Stimulated activated CD4-positive, alpha-beta T cell treated with anti-CD3 and anti-CD28 coated beads, TNF-alpha, amount 100 ng/mL, for 1 hour (primary cell): ENCODE data around the gene KSR1.
"Not testable (repeated sequence)": the region's sequence is repeated elsewhere in the genome, so short reads cannot be mapped to it uniquely, and the experiment has no call there.

Source experiments
- DNase-seq, 3 donors: peaks; one replicate each; pipeline ENCODE4 v3.0.0-alpha.2; 2020; ENCODE audit warnings: low read depth in 3 of 3, low spot score in 1 of 3

The KSR1 gene

DNA sequence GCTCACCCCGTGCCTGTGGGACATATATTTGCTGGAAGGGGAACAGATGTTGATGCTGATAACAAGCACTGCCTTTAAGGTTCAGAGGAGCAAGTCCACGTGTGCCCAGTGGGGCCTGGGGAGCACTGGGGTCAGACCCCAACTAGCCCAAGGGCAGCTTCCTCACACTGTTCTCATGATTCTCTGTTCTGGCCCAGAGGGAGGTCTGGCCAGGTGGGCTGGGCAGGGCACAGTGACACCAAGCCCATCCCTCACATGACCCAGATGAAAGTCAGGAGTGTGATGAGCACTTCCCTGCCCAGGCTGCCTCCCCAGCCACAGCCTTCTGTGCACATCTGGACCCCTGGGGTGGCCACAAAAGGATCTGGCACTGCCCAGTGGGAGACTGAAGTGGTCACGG lies 29.8 kb upstream of the KSR1 start:
- DNase-seq = not testable (repeated sequence)

DNA sequence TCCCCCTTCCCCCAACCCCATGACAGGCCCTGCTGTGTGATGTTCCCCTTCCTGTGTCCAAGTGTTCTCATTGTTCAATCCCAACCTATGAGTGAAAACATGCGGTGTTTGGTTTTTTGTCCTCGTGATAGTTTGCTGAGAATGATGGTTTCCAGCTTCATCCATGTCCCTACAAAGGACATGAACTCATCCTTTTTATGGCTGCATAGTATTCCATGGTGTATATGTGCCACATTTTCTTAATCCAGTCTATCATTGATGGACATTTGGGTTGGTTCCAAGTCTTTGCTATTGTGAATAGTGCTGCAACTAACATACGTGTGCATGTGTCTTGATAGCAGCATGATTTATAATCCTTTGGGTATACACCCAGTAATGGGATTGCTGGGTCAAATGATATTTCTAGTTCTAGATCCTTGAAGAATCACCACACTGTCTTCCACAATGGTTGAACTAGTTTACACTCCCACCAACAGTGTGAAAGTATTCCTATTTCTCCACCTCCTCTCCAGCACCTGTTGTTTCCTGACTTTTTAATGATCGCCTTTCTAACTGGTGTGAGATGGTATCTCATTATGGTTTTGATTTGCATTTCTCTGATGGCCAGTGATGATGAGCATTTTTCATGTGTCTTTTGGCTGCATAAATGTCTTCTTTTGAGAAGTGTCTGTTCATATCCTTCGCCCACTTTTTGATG lies 28.9 kb upstream of the KSR1 start:
- DNase-seq = not testable (repeated sequence)

- DNase-seq = no peak
Observed at GRCh38 chr17:27428781-27429505, 27.3 kb upstream of the KSR1 start.

DNA sequence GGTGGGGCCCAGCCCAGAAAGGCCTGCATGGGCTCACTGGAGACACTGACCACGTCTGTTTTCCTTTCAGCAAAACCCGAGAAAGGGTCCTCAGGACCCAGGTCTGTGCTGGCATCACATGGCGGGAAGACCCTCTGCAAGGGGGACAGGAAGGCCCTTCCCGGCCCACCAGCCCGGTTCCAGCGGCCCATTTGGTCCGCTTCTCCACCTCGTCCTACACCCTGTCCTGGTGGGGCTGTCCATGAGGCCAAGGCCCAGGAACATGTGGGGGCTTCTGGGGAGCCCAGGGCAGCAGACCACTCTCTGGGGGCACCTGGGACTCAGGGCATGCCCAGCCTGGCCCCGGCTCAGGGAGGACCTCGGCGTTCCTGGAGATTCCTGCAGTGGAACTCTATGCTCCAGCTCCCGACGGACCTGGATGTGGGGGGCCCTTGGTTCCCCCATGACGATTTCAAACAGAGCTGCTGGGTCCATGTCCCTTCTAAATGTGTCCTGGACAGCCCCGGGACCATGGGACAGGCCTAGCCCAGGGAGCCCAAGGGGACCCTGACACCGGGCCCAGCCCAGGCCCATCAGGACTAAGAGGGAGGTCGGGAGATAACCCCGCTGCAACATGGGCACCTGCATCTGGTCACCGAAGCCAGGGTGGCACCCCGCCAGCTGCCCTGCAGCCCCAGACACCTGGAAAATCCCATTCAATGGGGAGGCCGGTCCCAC lies 26.4 kb upstream of the KSR1 start:
- no peak for DNase-seq

DNA sequence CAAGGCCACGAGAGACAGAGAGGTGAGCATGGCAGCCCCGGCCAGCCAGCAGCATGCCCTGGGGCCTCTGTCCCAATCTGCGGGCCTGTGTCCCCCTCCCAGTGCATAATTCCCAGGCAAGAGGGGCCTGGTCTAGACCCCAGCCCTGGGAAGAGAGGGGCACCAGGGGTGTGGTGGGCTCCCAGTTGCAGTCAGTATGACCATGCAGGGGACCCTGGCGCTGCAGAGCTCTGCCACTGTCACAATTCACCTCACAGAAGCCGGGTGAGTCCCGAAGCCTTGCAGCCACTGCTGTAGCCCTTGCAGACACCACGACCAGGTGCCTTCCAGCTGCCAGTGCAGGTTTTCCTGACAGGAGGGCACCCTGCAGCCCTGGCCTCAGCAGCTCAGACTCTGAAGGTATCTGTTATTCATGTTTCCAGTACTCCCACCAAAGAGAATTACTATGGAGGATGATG lies 25.8 kb upstream of the KSR1 start:
- DNase-seq = no peak

- no peak for DNase-seq
Observed at GRCh38 chr17:27430882-27431491, 25.3 kb upstream of the KSR1 start.

- no peak for DNase-seq
Observed at GRCh38 chr17:27433521-27433920, 22.7 kb upstream of the KSR1 start.

- not testable (repeated sequence) for DNase-seq
Observed at GRCh38 chr17:27435431-27436070, 20.7 kb upstream of the KSR1 start.

DNA sequence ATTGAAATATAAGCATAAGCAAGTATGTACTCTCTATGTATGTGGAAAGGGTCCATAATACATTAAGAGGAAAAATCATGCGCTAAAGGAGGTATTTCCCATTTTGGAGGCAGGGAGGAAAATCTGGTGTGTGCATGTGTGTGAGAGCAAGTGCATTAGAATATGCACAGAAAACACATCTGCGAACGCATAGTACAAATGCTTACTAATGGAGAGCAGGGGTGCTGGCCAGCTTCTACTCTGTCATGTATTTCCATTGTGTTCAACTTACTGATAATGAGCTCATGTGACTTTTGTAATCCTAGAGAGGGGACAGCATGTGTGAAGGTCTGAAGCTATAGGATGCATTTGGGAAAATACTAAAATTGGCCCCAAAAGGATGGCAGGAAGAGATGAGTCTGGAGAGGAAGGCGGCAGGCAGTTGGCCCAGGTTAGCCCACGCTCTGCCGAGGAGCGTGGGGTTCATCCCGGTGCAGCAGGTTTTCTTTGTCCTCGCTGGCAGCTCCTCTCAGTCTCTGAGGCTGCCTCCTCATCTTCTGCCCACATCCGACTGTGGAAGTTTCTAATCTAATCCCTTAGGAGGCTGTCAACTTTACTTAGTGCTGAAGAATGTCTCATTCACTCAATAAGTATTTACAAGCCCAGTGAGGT lies 17.8 kb upstream of the KSR1 start:
- no peak for DNase-seq

DNA sequence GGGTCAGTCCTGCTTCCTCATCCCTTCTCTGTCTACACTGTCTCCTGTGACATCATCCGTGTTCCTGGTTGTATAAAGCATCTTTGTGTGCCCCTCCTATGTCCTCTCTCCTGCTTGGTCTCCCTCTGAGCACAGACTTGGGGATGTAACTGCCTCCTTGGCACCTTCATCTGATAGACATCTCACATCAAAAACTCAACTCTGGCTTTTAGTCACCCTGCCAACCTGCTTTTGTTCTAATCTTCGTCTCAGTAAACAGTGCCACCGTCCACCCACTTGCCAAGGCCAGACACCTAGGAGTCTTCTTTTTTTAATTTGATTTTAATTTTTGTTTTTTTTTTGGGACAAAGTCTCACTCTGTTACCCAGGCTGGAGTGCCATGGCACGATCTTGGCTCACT lies 16.9 kb upstream of the KSR1 start:
- DNase-seq = no peak

DNA sequence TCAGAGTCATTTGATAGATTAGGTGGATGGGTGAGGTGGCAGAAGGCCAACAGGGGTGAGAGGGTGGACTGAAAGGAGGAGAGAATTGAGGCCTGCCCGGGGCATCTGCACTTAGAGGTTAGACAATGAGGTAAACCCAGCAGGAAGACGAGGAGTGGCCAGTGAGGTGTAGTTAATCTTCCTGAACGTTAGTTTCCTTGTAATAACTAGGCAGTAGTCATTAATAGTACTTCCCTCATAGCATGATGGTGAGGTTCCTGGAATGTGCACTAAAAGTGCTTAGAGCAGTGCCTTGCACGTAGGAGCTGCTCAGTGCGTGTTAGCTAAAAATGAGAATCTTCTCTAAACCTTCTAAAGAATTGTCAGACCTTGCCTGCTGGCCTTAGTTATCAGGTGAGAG lies 13.5 kb upstream of the KSR1 start:
- DNase-seq = no peak

DNA sequence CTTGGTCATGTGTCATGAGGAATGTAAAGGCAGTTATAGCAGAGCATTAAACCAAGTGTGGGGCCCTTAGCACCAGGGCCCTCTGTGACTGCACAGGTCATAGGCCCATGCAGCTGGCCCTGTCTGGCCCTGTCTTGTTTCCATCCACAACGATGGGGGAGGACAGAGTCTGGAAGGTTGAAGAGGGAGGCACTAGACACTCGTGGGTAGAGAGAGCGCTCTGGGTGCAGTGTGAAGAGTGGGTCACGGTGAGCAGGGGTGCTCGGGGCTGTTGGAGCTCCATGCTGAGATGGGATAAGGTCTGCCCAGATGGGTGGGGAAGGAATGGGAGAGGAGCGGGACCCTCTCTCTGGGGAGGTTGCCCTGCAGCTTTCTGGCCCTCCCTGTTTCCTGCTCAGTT lies 12.8 kb upstream of the KSR1 start:
- no peak for DNase-seq

DNA sequence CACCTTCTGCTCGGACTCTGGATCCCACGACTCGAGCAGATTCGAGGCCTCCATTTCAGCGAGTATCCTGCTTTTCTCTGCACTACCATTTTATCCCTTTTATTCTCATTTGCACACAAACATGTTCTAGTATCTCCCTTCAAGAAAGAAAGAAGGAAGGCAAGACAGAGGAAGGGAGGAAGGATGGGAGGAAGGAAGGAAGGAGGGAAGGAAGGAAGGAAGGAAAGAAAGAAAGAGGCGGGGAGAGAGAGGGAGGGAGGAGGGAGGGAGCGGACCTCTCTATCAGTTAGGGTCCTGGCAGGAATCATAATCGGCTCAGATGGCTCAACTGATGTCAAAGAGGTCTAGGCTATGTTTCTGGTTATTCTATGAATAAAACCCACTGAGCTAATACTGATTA lies 10.3 kb upstream of the KSR1 start:
- no peak for DNase-seq

- no peak for DNase-seq
Observed at GRCh38 chr17:27446569-27447301, 9.5 kb upstream of the KSR1 start.

DNA sequence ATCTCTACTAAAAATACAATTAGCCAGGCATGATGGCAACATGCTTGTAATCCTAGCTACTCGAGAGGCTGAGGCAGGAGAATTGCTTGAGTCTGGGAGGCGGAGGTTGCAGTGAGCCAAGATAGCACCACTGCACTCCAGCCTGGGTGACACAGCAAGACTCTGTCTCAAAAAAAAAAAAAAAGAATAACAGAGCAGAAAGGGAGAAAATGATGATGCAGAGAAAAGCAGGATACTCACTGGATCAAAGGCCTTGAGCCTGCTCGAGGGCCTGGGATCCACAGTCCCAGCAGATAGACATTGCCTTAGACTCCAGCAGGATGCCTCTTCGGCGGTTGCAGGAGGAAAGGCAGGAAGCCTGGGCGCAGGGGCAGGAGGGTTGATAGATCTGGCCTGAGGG lies 7.7 kb upstream of the KSR1 start:
- DNase-seq = not testable (repeated sequence)

- DNase-seq = no peak
Observed at GRCh38 chr17:27449541-27449940, 6.7 kb upstream of the KSR1 start.

DNA sequence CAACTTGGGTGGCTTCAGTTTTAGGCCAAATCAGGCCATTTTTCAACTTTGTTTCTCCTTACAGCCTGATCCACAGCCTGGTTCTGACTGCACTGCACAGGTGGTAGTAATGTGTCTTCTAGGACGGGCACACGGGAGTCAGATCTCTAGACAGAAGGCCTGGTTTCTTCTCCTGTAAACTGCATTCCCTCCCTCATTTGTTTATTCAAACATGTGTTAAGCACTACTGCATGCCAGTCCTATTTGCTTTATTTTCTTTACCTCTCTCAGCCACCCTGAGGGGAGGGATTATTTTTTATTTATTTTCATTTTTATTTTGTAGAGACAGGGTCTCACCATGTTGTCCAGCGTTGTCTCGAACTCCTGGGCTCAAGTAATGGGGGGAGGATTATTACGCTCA lies 6.3 kb upstream of the KSR1 start:
- DNase-seq = no peak

DNA sequence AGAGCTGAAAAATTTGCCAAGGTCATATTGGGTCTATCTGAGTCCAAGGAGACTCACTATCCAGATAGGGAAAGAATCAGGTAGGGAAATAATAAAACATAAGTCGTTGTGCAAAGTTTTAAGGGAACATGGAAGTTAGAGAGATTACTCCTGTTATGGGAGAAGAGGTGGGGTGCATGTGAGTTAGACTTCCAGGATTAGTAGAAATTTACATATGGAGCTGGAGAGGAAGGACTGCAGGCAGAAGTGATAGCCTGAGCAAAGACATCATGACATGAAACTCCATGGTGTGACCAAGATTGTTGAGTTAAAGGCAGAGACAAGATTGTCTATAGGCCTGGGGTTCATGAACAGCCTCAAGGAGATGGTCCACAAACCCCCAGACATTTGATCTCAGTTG lies 5.8 kb upstream of the KSR1 start:
- DNase-seq = no peak

DNA sequence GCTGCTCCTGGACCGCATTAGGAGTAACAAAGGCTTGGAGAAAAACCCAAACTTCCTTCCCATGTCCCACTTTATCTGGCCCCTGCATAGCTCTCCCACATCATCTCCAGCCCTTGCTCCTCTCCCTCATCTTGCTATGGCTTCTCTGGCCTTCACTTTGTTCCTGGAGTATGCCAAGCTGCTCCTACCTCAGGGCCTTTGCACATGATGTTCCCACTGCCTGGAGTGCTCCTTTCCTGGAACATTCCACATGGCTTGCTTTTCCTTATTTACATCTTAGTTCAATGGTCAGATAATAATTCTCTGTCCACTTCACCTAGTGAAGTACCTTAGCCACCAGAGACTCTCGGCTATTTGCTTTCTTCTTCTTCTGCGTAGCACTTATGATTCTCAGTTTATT lies 4.3 kb upstream of the KSR1 start:
- DNase-seq = no peak

GRCh38 chr17:27452828-27453227 lies 3.4 kb upstream of the KSR1 start:
- DNase-seq = no peak
